Measurements from ENCODE around the gene CAPZA2.
A peak's percentile ranks its signal among the peaks of the same experiment; 100 is the strongest.

The CAPZA2 gene

DNA sequence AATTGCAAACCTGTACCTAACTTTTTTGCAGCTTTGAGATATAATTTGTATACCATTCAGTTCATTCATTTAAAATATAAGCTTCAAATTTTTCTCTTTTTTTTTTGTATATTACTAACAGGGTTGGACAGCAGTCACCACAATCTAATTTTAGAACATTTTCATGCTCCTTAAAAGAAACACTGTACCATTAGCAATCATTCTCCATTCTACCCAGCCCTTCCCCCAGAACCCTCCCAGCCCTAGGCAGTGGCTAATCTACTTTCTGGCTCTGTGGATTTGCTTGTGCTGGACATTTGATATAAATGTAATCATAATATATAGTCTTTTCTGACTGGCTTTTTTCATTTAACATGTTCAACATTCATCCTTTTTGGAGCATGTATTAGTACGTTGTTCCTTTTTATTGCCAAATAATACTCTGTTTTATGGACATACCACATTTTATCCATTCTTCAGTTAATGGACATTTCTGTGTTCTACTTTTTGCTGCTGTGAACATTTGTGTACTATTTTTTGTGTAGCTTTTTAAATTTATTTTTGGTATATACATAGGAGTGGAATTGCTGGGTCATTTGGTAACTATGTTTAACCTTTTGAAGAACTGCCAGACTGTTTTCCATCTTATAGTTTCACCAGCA is 50.0 kb downstream of the CAPZA2 start:
- no peak overlapping the region for H3K27ac ChIP-seq
- TF ChIP-seq, protein P1, sequence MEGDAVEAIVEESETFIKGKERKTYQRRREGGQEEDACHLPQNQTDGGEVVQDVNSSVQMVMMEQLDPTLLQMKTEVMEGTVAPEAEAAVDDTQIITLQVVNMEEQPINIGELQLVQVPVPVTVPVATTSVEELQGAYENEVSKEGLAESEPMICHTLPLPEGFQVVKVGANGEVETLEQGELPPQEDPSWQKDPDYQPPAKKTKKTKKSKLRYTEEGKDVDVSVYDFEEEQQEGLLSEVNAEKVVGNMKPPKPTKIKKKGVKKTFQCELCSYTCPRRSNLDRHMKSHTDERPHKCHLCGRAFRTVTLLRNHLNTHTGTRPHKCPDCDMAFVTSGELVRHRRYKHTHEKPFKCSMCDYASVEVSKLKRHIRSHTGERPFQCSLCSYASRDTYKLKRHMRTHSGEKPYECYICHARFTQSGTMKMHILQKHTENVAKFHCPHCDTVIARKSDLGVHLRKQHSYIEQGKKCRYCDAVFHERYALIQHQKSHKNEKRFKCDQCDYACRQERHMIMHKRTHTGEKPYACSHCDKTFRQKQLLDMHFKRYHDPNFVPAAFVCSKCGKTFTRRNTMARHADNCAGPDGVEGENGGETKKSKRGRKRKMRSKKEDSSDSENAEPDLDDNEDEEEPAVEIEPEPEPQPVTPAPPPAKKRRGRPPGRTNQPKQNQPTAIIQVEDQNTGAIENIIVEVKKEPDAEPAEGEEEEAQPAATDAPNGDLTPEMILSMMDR (IDR thresholded peaks at IDR 0.05): no peak
- no peak for TF ChIP-seq ZFX (IDR thresholded peaks at IDR 0.05; ENCODE audit: borderline replicate concordance)

DNA sequence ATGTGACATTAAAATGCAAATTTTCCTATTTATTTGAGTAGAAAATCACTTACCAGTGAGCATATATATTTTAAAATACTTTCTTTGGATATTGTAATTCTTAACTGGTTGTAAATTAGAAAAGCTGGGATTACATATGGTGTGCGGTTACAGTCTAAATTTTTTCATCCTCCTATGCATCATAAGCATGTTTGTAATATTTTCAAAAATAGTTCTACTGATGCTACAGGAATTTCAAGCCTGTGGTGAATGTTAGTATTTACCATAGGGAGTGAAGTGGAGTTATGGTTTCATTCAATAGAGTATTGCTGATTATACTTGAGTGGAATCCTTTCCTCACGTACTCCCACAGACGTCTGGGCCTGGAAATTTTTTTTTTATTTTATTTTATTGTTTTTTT is 56.3 kb downstream of the CAPZA2 start:
- no peak for TF ChIP-seq ZFX (IDR thresholded peaks at IDR 0.05; ENCODE audit: borderline replicate concordance)
- TF ChIP-seq, protein P1 (IDR thresholded peaks at IDR 0.05): no peak
- no peak overlapping the region for H3K27ac ChIP-seq

DNA sequence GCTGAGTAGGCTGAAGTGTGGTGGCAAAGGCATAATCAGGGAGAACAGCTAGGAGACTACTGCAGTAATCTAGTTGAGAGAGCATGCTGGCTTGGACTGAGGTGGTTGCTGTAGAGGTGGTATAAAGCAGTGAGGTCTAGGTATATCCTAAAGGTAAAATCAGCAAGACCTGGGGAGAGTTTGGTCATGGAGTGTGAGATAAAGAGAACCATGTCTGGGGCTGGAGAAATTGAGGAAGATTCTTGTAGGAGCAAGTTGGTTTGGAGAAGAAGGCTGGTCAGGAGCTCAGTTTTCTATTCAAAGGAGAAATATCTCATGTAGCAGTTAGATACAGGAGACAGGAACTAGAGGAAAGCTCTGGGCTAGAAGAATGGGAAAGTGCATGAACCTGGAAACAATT is 58.0 kb downstream of the CAPZA2 start:
- H3K27ac ChIP-seq: no peak overlapping the region
- TF ChIP-seq, protein P1 (IDR thresholded peaks at IDR 0.05): no peak
- no peak for TF ChIP-seq ZFX (IDR thresholded peaks at IDR 0.05; ENCODE audit: borderline replicate concordance)

DNA sequence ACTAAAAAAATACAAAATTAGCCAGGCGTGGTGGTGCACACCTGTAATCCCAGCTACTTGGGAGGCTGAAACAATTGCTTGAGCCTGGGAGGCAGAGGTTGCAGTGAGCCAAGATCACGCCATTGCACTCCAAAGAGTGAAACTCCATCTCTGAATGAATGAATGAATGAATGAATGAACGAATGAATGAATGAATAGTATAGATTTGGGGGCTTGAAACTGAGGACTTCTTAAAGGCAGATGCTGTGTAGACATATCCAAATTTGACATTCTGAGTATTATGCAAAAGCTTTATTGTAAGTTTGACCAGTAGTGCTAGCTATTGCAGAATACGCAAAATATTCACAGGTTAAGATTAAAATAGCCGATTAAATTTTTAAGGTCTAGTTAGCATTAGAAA is 60.2 kb downstream of the CAPZA2 start:
- no peak overlapping the region for H3K27ac ChIP-seq
- TF ChIP-seq, protein P1 (IDR thresholded peaks at IDR 0.05): no peak
- TF ChIP-seq ZFX (IDR thresholded peaks at IDR 0.05; ENCODE audit: borderline replicate concordance): no peak

DNA sequence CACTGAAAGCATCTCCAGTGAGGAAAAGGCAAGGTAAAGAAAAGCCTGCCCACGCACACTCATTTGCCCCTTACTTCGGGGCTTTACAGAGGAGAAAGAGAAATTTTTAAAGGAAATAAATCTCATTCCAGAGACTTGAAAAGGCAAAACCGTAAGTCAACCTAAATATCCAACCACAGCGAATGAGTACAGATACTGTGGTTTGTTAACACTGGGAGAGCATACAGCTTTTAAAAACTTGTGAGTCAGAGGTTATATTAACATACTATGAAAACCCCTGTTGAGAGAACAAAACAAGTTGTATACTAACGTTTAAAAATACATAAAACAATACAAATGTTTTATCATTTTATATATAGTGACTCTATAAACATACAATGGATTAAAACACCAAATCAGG is 62.4 kb downstream of the CAPZA2 start:
- TF ChIP-seq, protein P1 (IDR thresholded peaks at IDR 0.05): no peak
- no peak for TF ChIP-seq ZFX (IDR thresholded peaks at IDR 0.05; ENCODE audit: borderline replicate concordance)
- H3K27ac ChIP-seq: no peak overlapping the region

DNA sequence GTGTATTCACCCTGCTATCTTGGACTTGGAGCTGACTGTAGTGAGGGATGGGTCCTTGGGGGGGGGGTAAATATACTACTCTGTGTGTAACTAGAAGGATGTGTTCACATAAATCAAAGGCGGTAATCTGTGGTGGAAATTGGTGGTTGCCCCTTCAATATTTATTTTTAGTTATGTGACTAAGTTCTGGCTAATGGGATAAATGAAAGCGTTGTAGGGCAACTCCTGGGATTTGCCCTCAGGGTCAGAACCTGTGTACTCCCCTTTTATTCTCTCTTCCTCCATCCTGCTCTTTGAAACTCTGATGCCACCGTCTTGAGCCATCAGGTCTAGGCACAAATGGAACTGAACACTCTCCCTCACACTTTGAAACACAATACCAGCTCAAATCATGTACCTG is 66.6 kb downstream of the CAPZA2 start:
- H3K27ac ChIP-seq: no peak overlapping the region
- TF ChIP-seq, protein P1 (IDR thresholded peaks at IDR 0.05): no peak
- no peak for TF ChIP-seq ZFX (IDR thresholded peaks at IDR 0.05; ENCODE audit: borderline replicate concordance)

DNA sequence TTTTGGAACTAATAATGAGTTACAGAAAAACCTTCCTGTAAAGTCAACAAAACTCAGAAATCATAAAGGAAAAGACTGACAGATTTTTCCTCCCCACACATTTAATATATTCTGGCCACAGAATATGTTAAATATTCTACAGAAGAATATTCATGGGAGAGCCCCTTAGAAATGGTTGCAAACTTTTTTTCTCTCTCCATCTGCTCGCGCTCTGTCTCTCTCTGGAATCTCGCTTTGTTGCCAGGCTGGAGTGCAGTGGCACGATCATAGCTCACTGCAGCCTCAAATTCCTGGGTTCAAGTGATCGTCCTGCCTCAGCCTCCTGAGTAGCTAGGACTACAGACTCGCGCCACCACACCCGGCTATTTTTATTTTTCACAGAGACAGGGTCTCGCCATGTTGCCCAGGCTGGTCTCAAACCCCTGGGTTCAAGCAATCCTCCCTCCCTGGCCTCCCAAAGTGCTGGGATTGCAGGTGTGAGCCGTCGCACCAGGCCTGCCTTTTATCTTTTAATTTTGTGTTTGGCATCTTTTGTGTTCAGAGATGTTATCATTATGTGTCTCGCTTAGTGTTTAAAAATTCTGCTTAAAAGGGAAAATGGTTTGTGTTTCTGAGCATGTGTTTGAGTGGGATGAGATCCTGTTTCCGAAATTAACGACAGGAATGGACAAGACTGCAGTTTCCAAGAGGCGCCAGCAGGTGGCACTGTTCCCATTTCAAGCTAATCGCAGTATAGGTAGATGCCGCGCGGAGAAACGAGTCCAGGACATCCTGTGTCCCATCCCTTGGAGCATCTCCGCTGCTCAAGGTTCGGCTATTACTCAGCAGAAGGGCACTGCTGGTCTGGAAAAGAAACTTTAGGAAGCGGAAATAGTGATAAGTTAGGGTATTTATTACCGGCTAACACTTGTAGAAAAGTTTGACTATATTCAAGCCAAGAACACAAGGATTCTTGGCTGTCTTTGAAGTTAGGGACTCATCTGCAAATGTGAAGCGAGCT is 67.8 kb downstream of the CAPZA2 start:
- no peak overlapping the region for H3K27ac ChIP-seq
- TF ChIP-seq ZFX (IDR thresholded peaks at IDR 0.05; ENCODE audit: borderline replicate concordance): no peak
- TF ChIP-seq, protein P1 (IDR thresholded peaks at IDR 0.05): peak; percentile 98

Measured in 22Rv1 (cell line).